Muscle of arm (tissue), 12 donors: ENCODE data around the gene C6orf118. TPM values are rescaled to one million over a fixed set of nuclear protein-coding genes. Genes with fewer than 3 reads are reported as not detected.
A peak's percentile ranks its signal among the peaks of the same experiment; 100 is the strongest.

Experiments used
- DNase-seq: peaks from one replicate; pipeline ENCODE4 v3.0.0-alpha.2; 2013
- polyA plus RNA-seq, 12 donors: library from polyadenylated mRNA; unstranded; fragments of 120-200 nt; gene quantifications; one replicate each; pipeline ENCODE4 v1.2.1, GENCODE V29; 2013; ENCODE audit not compliant: insufficient read length in 12 of 12

C6orf118 gene
- polyA plus RNA-seq, 12 donors = 0.92 to 2.2 (median 1.5) TPM; not detected in 2

- DNase-seq = peak; percentile 46
Observed at GRCh38 chr6:165245287-165245686, 64.1 kb downstream of the C6orf118 start.

GRCh38 chr6:165244524-165245247, 64.7 kb downstream of the C6orf118 start:
- DNase-seq = no peak

- no peak for DNase-seq
Observed at GRCh38 chr6:165243801-165244200, 65.6 kb downstream of the C6orf118 start.

GRCh38 chr6:165236326-165236725, 73.1 kb downstream of the C6orf118 start:
- no peak for DNase-seq

GRCh38 chr6:165232731-165233488, 76.5 kb downstream of the C6orf118 start:
- no peak for DNase-seq

GRCh38 chr6:165231581-165232561, 77.5 kb downstream of the C6orf118 start:
- peak; percentile 58 for DNase-seq

GRCh38 chr6:165231177-165231576, 78.2 kb downstream of the C6orf118 start:
- peak; percentile 15 for DNase-seq
